ENCODE results near the gene RND3. TPM values are rescaled to one million over a fixed set of nuclear protein-coding genes. Genes with fewer than 3 reads are reported as not detected.

RND3 gene
- total and polyA plus RNA-seq, 2 of the 13 experiments (the other 11 are each of a cell fraction or from before 2014, with no cell fraction given): 0.13 to 0.42 TPM

DNA sequence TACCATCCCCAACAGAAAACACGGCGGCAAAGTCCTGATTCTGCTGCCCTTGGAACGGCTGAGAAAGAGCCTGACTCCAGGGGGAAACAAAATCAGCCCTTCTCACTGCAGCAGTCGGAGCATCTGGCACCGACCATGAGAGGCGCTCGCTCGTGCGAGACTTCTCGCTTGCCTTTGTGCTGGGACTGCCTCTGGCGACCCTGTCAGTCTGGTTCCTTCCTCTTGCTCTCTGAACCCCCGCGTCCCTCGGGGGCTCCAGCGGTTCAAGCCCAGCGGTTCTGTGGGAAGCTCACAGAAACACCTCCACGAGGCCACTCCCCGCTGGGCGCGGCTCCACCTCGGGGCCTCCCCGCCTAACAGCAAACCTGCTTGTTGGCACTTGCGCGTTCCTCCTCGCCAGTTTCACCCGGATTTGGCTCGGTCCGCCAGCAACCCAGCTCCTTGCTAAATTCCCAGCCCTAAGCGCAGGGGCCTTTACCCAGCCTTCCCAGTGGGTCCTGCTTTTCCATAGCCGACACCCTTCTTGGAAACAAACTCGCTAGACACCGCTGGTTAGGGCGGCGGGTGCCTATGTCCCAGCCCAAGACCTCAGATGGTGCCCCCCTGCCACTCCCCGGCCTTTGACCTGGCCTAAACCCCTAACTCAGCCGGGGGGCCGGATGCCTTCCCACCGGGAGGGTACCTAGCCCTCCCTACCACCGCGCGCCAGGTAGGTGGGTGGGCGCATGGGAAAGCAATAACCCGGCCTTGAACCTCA, 2.2 kb downstream of the RND3 start:
- POLR2A ChIA-PET: no interaction called here
- Histone ChIP-seq H3K4me1 (ENCODE audit: insufficient read depth, low read length) (peaks cover 21% of the 10 kb centered on the region), H4K20me1 (ENCODE audit: insufficient read depth, low read length) (no peaks in the 10 kb centered on the region), H3K4me3 (replicated peaks in 1 of 3; ENCODE audit: insufficient read depth in 1 of 3, low read depth in 2 of 3, low read length in 3 of 3) (peak overlapping the region; percentile 3 to 55 (median 14); a peak in 2 of 6 replicates), H3K9me3 (ENCODE audit: low read length) (no peaks in the 10 kb centered on the region), H3K4me2 (ENCODE audit: low read depth, low read length) (peak overlapping the region; percentile 60), H3K36me3 (replicated peaks in 1 of 2; ENCODE audit: control insufficient read depth in 1 of 2, insufficient read depth in 2 of 2, low read length in 2 of 2) (no peaks in the 10 kb centered on the region), H3K27ac (ENCODE audit: extremely low read length, insufficient read depth, low read length) (no peak overlapping the region), H3K27me3 (ENCODE audit: control insufficient read depth in 1 of 2, insufficient read depth in 2 of 2, low read length in 2 of 2) (peaks cover 6 to 31% of the 10 kb centered on the region in 2 experiments; a peak in 4 of 5 replicates), H2AFZ (ENCODE audit: low read length) (no peak overlapping the region), H3K79me2 (ENCODE audit: insufficient read depth, low read length) (no peaks in the 10 kb centered on the region), H3K9ac (ENCODE audit: insufficient read depth, low read depth, low read length) (no peak overlapping the region)
- DNase-seq (ENCODE audit: low spot score) (peak; percentile 30), ATAC-seq (peak; percentile 86), FAIRE-seq (no peak)
- no TSS peak for BruUV-seq (replicated peaks)
- CTCF ChIA-PET (ENCODE audit: low intra/inter-chr PET ratio, low total read pairs): no interaction called here
- in situ Hi-C loops (cut with HindIII; ENCODE audit: extremely low pct_ligation_motif_present, low pct_unique_long_range_greater_than_20kb) (loop anchor here (5.0 kb wide), 1 partner anchor 888 kb away; no protein-coding TSS in a partner anchor), intact Hi-C loops (cut with micrococcal nuclease; ENCODE audit: unreplicated experiment) (loop anchor here (5.0 kb wide), 2 partner anchors 498 to 752 kb away; no protein-coding TSS in a partner anchor)
- WGBS (ENCODE audit: low lambda C conversion rate): 12% methylated on average over 31 of the region's 43 CpGs
- TF ChIP-seq IRF1 (CRISPR knock-in tag; IDR thresholded peaks at IDR 0.05; ENCODE audit: low read depth) (no peak), EZH2 (conservative IDR thresholded peaks at IDR 0.05; ENCODE audit: low read depth, low read length) (peak; percentile 57; the same call in 1 of the 2 replicates), CERS6 (CRISPR knock-in tag; IDR thresholded peaks at IDR 0.05) (no peak), ZNF446 (CRISPR knock-in tag; IDR thresholded peaks at IDR 0.05) (no peak), RBM22 (optimal IDR thresholded peaks at IDR 0.05; ENCODE audit: low read length) (no peak), SUZ12 (IDR thresholded peaks at IDR 0.05; ENCODE audit: low read depth, low read length) (no peak), ZFP90 (CRISPR knock-in tag; IDR thresholded peaks at IDR 0.05; ENCODE audit: borderline replicate concordance) (no peak), EED (CRISPR knock-in tag; IDR thresholded peaks at IDR 0.05) (0 out of 2 replicates have a peak, but pooled peaks have one; percentile 19), ZNF280D (CRISPR knock-in tag; IDR thresholded peaks at IDR 0.05) (no peak), SNAI1 (CRISPR knock-in tag; IDR thresholded peaks at IDR 0.05; ENCODE audit: borderline replicate concordance) (no peak), RCOR2 (CRISPR knock-in tag; IDR thresholded peaks at IDR 0.05) (no peak), ZBTB1 (CRISPR knock-in tag; IDR thresholded peaks at IDR 0.05; ENCODE audit: borderline replicate concordance) (no peak), ZNF800 (CRISPR knock-in tag; IDR thresholded peaks at IDR 0.05) (peak; percentile 82; the same call in 1 of the 2 replicates), TCF7L2 (IDR thresholded peaks at IDR 0.05; ENCODE audit: low read depth, low read length) (no peak)
- TF ChIP-seq, protein P1, sequence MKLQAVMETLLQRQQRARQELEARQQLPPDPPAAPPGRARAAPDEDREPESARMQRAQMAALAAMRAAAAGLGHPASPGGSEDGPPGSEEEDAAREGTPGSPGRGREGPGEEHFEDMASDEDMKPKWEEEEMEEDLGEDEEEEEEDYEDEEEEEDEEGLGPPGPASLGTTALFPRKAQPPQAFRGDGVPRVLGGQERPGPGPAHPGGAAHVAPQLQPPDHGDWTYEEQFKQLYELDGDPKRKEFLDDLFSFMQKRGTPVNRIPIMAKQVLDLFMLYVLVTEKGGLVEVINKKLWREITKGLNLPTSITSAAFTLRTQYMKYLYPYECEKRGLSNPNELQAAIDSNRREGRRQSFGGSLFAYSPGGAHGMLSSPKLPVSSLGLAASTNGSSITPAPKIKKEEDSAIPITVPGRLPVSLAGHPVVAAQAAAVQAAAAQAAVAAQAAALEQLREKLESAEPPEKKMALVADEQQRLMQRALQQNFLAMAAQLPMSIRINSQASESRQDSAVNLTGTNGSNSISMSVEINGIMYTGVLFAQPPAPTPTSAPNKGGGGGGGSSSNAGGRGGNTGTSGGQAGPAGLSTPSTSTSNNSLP (IDR thresholded peaks at IDR 0.05; ENCODE audit: low read depth, low read length): no peak

Measured in HepG2 (cell line).